Measurements from ENCODE around the gene SLCO4A1. TPM values are rescaled to one million over a fixed set of nuclear protein-coding genes. Genes with fewer than 3 reads are reported as not detected.

Gene SLCO4A1, protein sequence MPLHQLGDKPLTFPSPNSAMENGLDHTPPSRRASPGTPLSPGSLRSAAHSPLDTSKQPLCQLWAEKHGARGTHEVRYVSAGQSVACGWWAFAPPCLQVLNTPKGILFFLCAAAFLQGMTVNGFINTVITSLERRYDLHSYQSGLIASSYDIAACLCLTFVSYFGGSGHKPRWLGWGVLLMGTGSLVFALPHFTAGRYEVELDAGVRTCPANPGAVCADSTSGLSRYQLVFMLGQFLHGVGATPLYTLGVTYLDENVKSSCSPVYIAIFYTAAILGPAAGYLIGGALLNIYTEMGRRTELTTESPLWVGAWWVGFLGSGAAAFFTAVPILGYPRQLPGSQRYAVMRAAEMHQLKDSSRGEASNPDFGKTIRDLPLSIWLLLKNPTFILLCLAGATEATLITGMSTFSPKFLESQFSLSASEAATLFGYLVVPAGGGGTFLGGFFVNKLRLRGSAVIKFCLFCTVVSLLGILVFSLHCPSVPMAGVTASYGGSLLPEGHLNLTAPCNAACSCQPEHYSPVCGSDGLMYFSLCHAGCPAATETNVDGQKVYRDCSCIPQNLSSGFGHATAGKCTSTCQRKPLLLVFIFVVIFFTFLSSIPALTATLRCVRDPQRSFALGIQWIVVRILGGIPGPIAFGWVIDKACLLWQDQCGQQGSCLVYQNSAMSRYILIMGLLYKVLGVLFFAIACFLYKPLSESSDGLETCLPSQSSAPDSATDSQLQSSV
- total RNA-seq (2022; extraction: Qiagen RNA extraction), result 6.4 to 9.8 TPM (median 9.0 TPM) in 5 replicates

DNA sequence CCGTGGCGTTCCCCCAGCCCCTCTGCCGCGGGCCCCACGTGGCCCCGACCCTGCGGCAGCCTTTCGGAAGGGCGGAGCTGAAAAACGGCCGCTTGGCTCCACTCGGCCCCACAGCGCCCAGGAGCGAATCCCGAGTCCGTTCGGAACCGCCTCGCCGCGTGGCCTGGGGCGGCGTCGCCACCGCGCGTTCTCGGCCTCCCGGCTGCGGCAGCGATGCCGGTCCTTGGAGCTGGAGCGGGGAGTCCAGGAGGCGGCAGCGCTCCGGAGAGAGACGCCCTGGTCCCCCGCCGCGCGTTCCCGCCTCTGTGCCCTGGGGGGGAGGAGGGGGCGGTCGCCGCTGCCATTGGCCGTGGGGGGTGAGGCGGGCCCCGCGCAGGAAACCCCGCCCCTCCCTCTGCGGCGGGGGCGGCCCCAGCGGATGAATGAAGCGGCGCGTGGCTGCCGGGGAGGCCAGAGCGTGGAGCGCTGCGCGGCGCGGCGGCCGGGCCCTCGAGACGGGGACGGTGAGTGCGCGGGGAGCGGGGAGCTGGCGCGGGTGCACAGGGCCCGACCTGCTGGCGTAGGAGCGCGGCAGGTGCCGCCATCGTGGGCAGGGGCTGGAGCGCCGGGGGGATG is at the start of gene SLCO4A1:
TSS of gene SLCO4A1 (plus strand) at position 453 of the 615 bp plus-strand sequence. CDS start 13,952 bp downstream, outside the sequence.

DNA sequence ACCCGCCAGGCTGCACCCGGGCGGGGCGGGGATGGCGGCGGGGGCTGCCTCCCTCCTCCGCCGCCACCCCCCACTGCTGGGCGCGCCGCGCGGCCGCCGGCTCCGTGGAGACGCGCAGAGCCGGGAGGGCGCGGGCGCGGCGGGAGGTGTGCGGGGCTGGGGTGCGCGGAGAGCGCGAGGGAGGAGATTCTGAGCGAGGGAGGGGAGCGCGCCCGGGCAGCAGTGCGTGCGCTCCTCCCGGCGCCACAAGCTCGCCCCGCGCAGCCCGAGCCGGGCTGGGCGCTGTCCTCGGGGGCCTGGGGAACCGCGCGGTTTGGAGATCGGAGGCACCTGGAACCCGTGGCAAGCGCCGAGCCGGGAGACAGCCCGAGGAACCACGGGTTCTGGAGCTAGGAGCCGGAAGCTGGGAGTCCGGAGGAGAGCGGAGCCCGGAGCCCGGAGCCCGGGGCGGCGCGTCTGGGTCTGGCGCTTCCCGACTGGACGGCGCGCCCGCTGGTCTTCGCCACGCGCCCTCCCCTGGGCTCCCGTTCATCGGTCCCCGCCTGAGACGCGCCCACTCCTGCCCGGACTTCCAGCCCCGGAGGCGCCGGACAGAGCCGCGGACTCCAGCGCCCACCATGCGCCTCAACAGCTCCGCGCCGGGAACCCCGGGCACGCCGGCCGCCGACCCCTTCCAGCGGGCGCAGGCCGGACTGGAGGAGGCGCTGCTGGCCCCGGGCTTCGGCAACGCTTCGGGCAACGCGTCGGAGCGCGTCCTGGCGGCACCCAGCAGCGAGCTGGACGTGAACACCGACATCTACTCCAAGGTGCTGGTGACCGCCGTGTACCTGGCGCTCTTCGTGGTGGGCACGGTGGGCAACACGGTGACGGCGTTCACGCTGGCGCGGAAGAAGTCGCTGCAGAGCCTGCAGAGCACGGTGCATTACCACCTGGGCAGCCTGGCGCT is 66.6 kb downstream of the SLCO4A1 start, which contains the start of gene NTSR1:
TSS of gene NTSR1 (plus strand) at position 246 of the 946 bp plus-strand sequence. CDS start at position 618, 372 bp downstream.

Other genes starting within 250 kb of the SLCO4A1 start
- gene CABLES2, start 235.2 kb upstream of the SLCO4A1 start, total RNA-seq (2022; extraction: Qiagen RNA extraction), result 3.8 to 5.8 TPM (median 5.0 TPM) in 5 replicates
- 0.15 to 0.24 TPM (median 0.20 TPM) in 5 replicates for gene RBBP8NL, start 215.0 kb upstream of the SLCO4A1 start, total RNA-seq (2022; extraction: Qiagen RNA extraction)
- gene GATA5, start 166.5 kb upstream of the SLCO4A1 start, total RNA-seq (2022; extraction: Qiagen RNA extraction), result 0.53 to 0.92 TPM (median 0.81 TPM) in 5 replicates
- gene NTSR1, start 66.3 kb downstream of the SLCO4A1 start, total RNA-seq (2022; extraction: Qiagen RNA extraction), result 0.09 to 0.17 TPM (median 0.16 TPM) in 5 replicates
- 21.3 to 25.8 TPM (median 23.7 TPM) in 5 replicates for gene MRGBP, start 154.0 kb downstream of the SLCO4A1 start, total RNA-seq (2022; extraction: Qiagen RNA extraction)
- 38.6 to 50.9 TPM (median 47.4 TPM) in 5 replicates for gene OGFR, start 162.3 kb downstream of the SLCO4A1 start, total RNA-seq (2022; extraction: Qiagen RNA extraction)
- gene COL9A3, start 174.5 kb downstream of the SLCO4A1 start, total RNA-seq (2022; extraction: Qiagen RNA extraction), result 0.37 to 0.84 TPM (median 0.55 TPM) in 5 replicates
- gene TCFL5, start 219.3 kb downstream of the SLCO4A1 start, total RNA-seq (2022; extraction: Qiagen RNA extraction), result 3.9 to 4.6 TPM (median 4.0 TPM) in 5 replicates

Data from A549 treated with CORT108297 at 1 μM for 4 hours (cell line).